SH-SY5Y (cell line): ENCODE results near the gene XYLT1.

Experiments used
- GATA2 ChIP-seq: IDR thresholded peaks from 2 replicates; pipeline ENCODE4 v1.6.1; 2011; ENCODE audit warnings: mild to moderate bottlenecking, low read depth, low read length
- GATA3 ChIP-seq: IDR thresholded peaks from 2 replicates; pipeline ENCODE4 v1.6.1; 2011; ENCODE audit warnings: low read depth, mild to moderate bottlenecking, low read length, moderate library complexity

GRCh38 chr16:17205279-17206211 lies 265.2 kb downstream of the XYLT1 start:
- no peak for TF ChIP-seq GATA2
- no peak for TF ChIP-seq GATA3
